Measurements from ENCODE around the gene NEMP1.
"Not testable (repeated sequence)": the region's sequence is repeated elsewhere in the genome, so short reads cannot be mapped to it uniquely, and the experiment has no call there.

Gene NEMP1

GRCh38 chr12:57019983-57020719 lies 58.4 kb downstream of the NEMP1 start:
- no peak for DNase-seq

- no peak for DNase-seq
These were observed 59.7 kb downstream of the NEMP1 start for GRCh38 chr12:57018906-57019305.

- DNase-seq, result not testable (repeated sequence)
These were observed 60.2 kb downstream of the NEMP1 start for GRCh38 chr12:57018353-57018752.

GRCh38 chr12:57016348-57016747 lies 62.2 kb downstream of the NEMP1 start, which contains the start of gene TAC3:
Gene TAC3, minus strand, starts transcription at chr12:57016529. Its CDS starts 732 bp downstream, at chr12:57015797.
- DNase-seq, result no peak

GRCh38 chr12:57012600-57013465 lies 65.8 kb downstream of the NEMP1 start:
- DNase-seq, result no peak

- peak; percentile 37 for DNase-seq
These were observed 66.9 kb downstream of the NEMP1 start for GRCh38 chr12:57011438-57012424.

- no peak for DNase-seq
These were observed 67.9 kb downstream of the NEMP1 start for GRCh38 chr12:57010627-57011247.

GRCh38 chr12:57009949-57010626 lies 68.5 kb downstream of the NEMP1 start:
- no peak for DNase-seq

- peak; percentile 74 for DNase-seq
These were observed 70.4 kb downstream of the NEMP1 start for GRCh38 chr12:57008178-57008577.

GRCh38 chr12:57006809-57007475 lies 71.6 kb downstream of the NEMP1 start:
- DNase-seq, result no peak

- peak; percentile 65 for DNase-seq
These were observed 72.4 kb downstream of the NEMP1 start, which contains the start of gene ZBTB39 for GRCh38 chr12:57005980-57006808. Gene ZBTB39, minus strand, starts transcription at chr12:57006546. Its CDS starts 1,629 bp downstream, at chr12:57004917.
